Myocyte (in vitro differentiated cells): Measurements from ENCODE around the gene NEDD8. TPM values are rescaled to one million over a fixed set of nuclear protein-coding genes. Genes with fewer than 3 reads are reported as not detected.
"Not testable (repeated sequence)": the region's sequence is repeated elsewhere in the genome, so short reads cannot be mapped to it uniquely, and the experiment has no call there.

ENCODE experiments used
- DNase-seq: peaks from one replicate; pipeline ENCODE4 v3.0.0-alpha.2; 2012; ENCODE audit warnings: low read depth
- total RNA-seq: library from RNA; depleted of rRNA; stranded (reverse); fragments of >200 nt; gene quantifications from 2 replicates; pipeline ENCODE4 v1.2.3, GENCODE V29; 2014

Gene NEDD8
- total RNA-seq, 1 donor from 2014 or later = 196 TPM

GRCh38 chr14:24249230-24250021 is 17.3 kb upstream of the NEDD8 start:
- no peak for DNase-seq

- DNase-seq = no peak
These were observed 15.3 kb upstream of the NEDD8 start for GRCh38 chr14:24247422-24247821.

GRCh38 chr14:24246765-24247212 is 14.6 kb upstream of the NEDD8 start:
- DNase-seq = no peak

GRCh38 chr14:24245350-24245749 is 13.2 kb upstream of the NEDD8 start:
- not testable (repeated sequence) for DNase-seq

- DNase-seq = no peak
These were observed 11.2 kb upstream of the NEDD8 start for GRCh38 chr14:24243336-24243836.

GRCh38 chr14:24241829-24242443 is 9.8 kb upstream of the NEDD8 start:
- DNase-seq = no peak

GRCh38 chr14:24240110-24240918 is 8.1 kb upstream of the NEDD8 start:
- DNase-seq = no peak

- no peak for DNase-seq
These were observed 6.4 kb upstream of the NEDD8 start for GRCh38 chr14:24238527-24239037.

GRCh38 chr14:24238123-24238522 is 6.0 kb upstream of the NEDD8 start:
- DNase-seq = no peak

- DNase-seq = peak; percentile 55
These were observed 5.3 kb upstream of the NEDD8 start for GRCh38 chr14:24237463-24237955.

GRCh38 chr14:24236689-24237462 is 4.7 kb upstream of the NEDD8 start:
- no peak for DNase-seq

- no peak for DNase-seq
These were observed 3.9 kb upstream of the NEDD8 start for GRCh38 chr14:24235804-24236688.

GRCh38 chr14:24234095-24235005 is 2.2 kb upstream of the NEDD8 start:
- peak; percentile 26 for DNase-seq

GRCh38 chr14:24233538-24233866 is 1.3 kb upstream of the NEDD8 start:
- DNase-seq = no peak

GRCh38 chr14:24232645-24233537 is 724 bp upstream of the NEDD8 start, which contains the start of gene GMPR2:
Gene GMPR2 (plus strand): TSS chr14:24232929. CDS start chr14:24233254, 325 bp downstream.
- no peak for DNase-seq

GRCh38 chr14:24231263-24232120 is 675 bp downstream of the NEDD8 start:
- DNase-seq = no peak
